Subcutaneous adipose tissue (tissue), 4 donors: Measurements from ENCODE around the gene MBOAT1. TPM values are rescaled to one million over a fixed set of nuclear protein-coding genes. Genes with fewer than 3 reads are reported as not detected.

Experiments
- CTCF ChIP-seq: fragments of 450-650 bp; IDR thresholded peaks from one replicate; pipeline ENCODE4 v1.5.1; 2016; ENCODE audit warnings: low read depth, mild to moderate bottlenecking, control low read depth, antibody characterized with exemption, moderate library complexity
- total RNA-seq, 4 donors: library from RNA; depleted of rRNA; stranded (reverse); fragments of >200 nt; gene quantifications; one replicate each; pipeline ENCODE4 v1.1.0, GENCODE V29; 2016

The MBOAT1 gene
- total RNA-seq, 4 donors from 2014 or later: 7.7 to 15.6 (median 12.9) TPM

GRCh38 chr6:20061952-20062351 lies 150.3 kb downstream of the MBOAT1 start:
- TF ChIP-seq CTCF: no peak

GRCh38 chr6:20060252-20060651 lies 152.0 kb downstream of the MBOAT1 start:
- TF ChIP-seq CTCF: no peak

- no peak for TF ChIP-seq CTCF
These were observed 153.4 kb downstream of the MBOAT1 start for GRCh38 chr6:20058912-20059311.

- no peak for TF ChIP-seq CTCF
These were observed 154.0 kb downstream of the MBOAT1 start for GRCh38 chr6:20058121-20058905.

- no peak for TF ChIP-seq CTCF
These were observed 155.8 kb downstream of the MBOAT1 start for GRCh38 chr6:20056350-20056992.

- no peak for TF ChIP-seq CTCF
These were observed 156.4 kb downstream of the MBOAT1 start for GRCh38 chr6:20055916-20056315.

Other genes with a start within 250 kb of the MBOAT1 start
- gene E2F3, start 189.4 kb upstream of the MBOAT1 start, total RNA-seq: 10 to 100 TPM in 3 of 4 donors, 1 to 10 TPM in 1; 9.4 to 15.8 (median 11.9) TPM